Keratinocyte (primary cell): ENCODE measurements around the gene WNK2. TPM values are rescaled to one million over a fixed set of nuclear protein-coding genes. Genes with fewer than 3 reads are reported as not detected.

Experiments
- DNase-seq: peaks from one replicate; pipeline ENCODE4 v3.0.0-alpha.2; 2011; ENCODE audit warnings: low read depth, missing footprints, low spot score
- FAIRE-seq: peaks from 2 replicates; lab custom pipeline; 2011; peaks lifted over from hg19 to GRCh38; lab: Jason Lieb, UNC
- H2AFZ ChIP-seq: 2 replicates; pipeline ENCODE4 v1.6.0; 2012; ENCODE audit warnings: low read length, control low read depth, inconsistent platforms; ENCODE audit not compliant: control insufficient read depth
- H3K27ac ChIP-seq: 2 replicates; pipeline ENCODE4 v1.5.1; 2011; ENCODE audit warnings: low read length; ENCODE audit not compliant: control insufficient read depth, insufficient read depth
- H3K27me3 ChIP-seq: 3 replicates; pipeline ENCODE4 v1.6.0; 2011; ENCODE audit warnings: low read length; ENCODE audit not compliant: control insufficient read depth, insufficient read depth; ENCODE audit errors: extremely low read depth
- H3K36me3 ChIP-seq, 2 experiments: 2 replicates in 1 of 2; 3 replicates in 1 of 2; pipeline ENCODE4 v1.5.1; 2011; ENCODE audit warnings: low read length in 2 of 2, mild to moderate bottlenecking in 1 of 2; ENCODE audit not compliant: control insufficient read depth in 2 of 2, insufficient read depth in 2 of 2; ENCODE audit errors: extremely low read depth in 1 of 2
- H3K4me1 ChIP-seq: 3 replicates; pipeline ENCODE4 v1.5.1; 2011; ENCODE audit warnings: low read length; ENCODE audit not compliant: control insufficient read depth, insufficient read depth; ENCODE audit errors: extremely low read depth
- H3K4me2 ChIP-seq: 3 replicates; pipeline ENCODE4 v1.6.0; 2011; ENCODE audit warnings: low read depth, low read length; ENCODE audit not compliant: control insufficient read depth, insufficient read depth; ENCODE audit errors: extremely low read depth
- H3K4me3 ChIP-seq, 3 experiments: fragments of 200-600 bp in 1 of 3; sonication (generic) in 1 of 3; 2 replicates in 2 of 3; 3 replicates in 1 of 3; pipeline ENCODE4 v1.5.1; 2011 to 2016; ENCODE audit warnings: low read length in 3 of 3, mild to moderate bottlenecking in 3 of 3, control low read depth in 2 of 3, inconsistent platforms in 1 of 3, low read depth in 1 of 3, mixed read lengths in 1 of 3, mixed run types in 1 of 3, moderate library complexity in 1 of 3; ENCODE audit not compliant: control insufficient read depth in 2 of 3, insufficient read depth in 2 of 3; ENCODE audit errors: extremely low read depth in 1 of 3
- H3K79me2 ChIP-seq: 2 replicates; pipeline ENCODE4 v1.6.0; 2012; ENCODE audit warnings: low read length; ENCODE audit not compliant: control insufficient read depth, insufficient read depth
- H3K9ac ChIP-seq: 3 replicates; pipeline ENCODE4 v1.6.0; 2011; ENCODE audit warnings: low read length; ENCODE audit not compliant: control insufficient read depth, insufficient read depth; ENCODE audit errors: extremely low read depth
- H3K9me1 ChIP-seq: 3 replicates; pipeline ENCODE4 v1.6.0; 2011; ENCODE audit warnings: low read length; ENCODE audit not compliant: control insufficient read depth, insufficient read depth; ENCODE audit errors: extremely low read depth
- H3K9me3 ChIP-seq: 2 replicates; pipeline ENCODE4 v1.5.1; 2012; ENCODE audit warnings: low read depth, low read length; ENCODE audit not compliant: control insufficient read depth
- H4K20me1 ChIP-seq: 3 replicates; pipeline ENCODE4 v1.6.0; 2011; ENCODE audit warnings: low read length; ENCODE audit not compliant: control insufficient read depth, insufficient read depth; ENCODE audit errors: extremely low read depth
- CTCF ChIP-seq, 3 experiments: IDR thresholded peaks in 1 of 3; conservative IDR thresholded peaks in 1 of 3; optimal IDR thresholded peaks in 1 of 3; 2 replicates in 2 of 3; 3 replicates in 1 of 3; pipeline versions ENCODE3 to v1.5.1; 2011; ENCODE audit warnings: low read length in 3 of 3, mild to moderate bottlenecking in 3 of 3, moderate library complexity in 2 of 3, control low read depth in 1 of 3, inconsistent platforms in 1 of 3; ENCODE audit not compliant: insufficient read depth in 2 of 3; ENCODE audit errors: extremely low read depth in 1 of 3
- EZH2 ChIP-seq: IDR thresholded peaks from one replicate; pipeline ENCODE4 v1.6.1; 2012; ENCODE audit warnings: inconsistent platforms, mild to moderate bottlenecking, low read length, moderate library complexity
- dilution Hi-C: fragments of 300-500 bp; cut with MboI; formaldehyde crosslinking; loops from one replicate; pipeline ENCODE4 v1.7.0; 2020; ENCODE audit warnings: low sequenced_read_pairs; ENCODE audit not compliant: extremely low pct_ligation_motif_present
- polyA plus RNA-seq, 5 experiments: library from polyadenylated mRNA; depleted of rRNA in 3 of 5; stranded (reverse) in 3 of 5; stranded (forward) in 1 of 5; unstranded in 1 of 5; fragments of >200 nt; gene quantifications; 1 replicate in 1 of 5; 2 replicates in 3 of 5; 3 replicates in 1 of 5; pipeline versions ENCODE4 v1.2.1 to v1.2.3, GENCODE V29; 2011 to 2012; ENCODE audit warnings: missing spikeins in 2 of 5, low read depth in 1 of 5, low replicate concordance in 1 of 5

WNK2 gene
- polyA plus RNA-seq, 1 donor (not counting 4 experiments of a cell fraction or from before 2014, with no cell fraction given) = not detected

- Histone ChIP-seq H3K9me3 (no peaks in the 10 kb centered on the region), H3K79me2 (no peaks in the 10 kb centered on the region), H3K4me2 (no peak overlapping the region), H3K4me3 (no peak overlapping the region), H3K27me3 (peaks cover 7% of the 10 kb centered on the region), H3K36me3 (no peaks in the 10 kb centered on the region), H3K9me1 (no peaks in the 10 kb centered on the region), H2AFZ (no peak overlapping the region), H4K20me1 (no peaks in the 10 kb centered on the region), H3K27ac (no peak overlapping the region), H3K4me1 (no peaks in the 10 kb centered on the region), H3K9ac (no peak overlapping the region)
- FAIRE-seq (no peak), DNase-seq (no peak)
- TF ChIP-seq EZH2 (no peak), CTCF (optimal IDR thresholded peaks at IDR 0.05 in 1 of 3, IDR thresholded peaks at IDR 0.05 in 1 of 3, conservative IDR thresholded peaks at IDR 0.05 in 1 of 3; ENCODE audit: extremely low read depth in 1 of 3, insufficient read depth in 2 of 3, low read length in 3 of 3) (no peak)
- dilution Hi-C loops = no loop called here
Measured at GRCh38 chr9:93247892-93248291, 64.0 kb downstream of the WNK2 start.

- Histone ChIP-seq H3K4me1 (no peaks in the 10 kb centered on the region), H3K79me2 (no peaks in the 10 kb centered on the region), H3K9me1 (no peaks in the 10 kb centered on the region), H3K36me3 (no peaks in the 10 kb centered on the region), H2AFZ (no peak overlapping the region), H3K27ac (no peak overlapping the region), H3K4me2 (no peak overlapping the region), H3K9ac (no peak overlapping the region), H3K27me3 (peaks cover 7% of the 10 kb centered on the region), H3K9me3 (no peaks in the 10 kb centered on the region), H3K4me3 (no peak overlapping the region), H4K20me1 (no peaks in the 10 kb centered on the region)
- FAIRE-seq (no peak), DNase-seq (no peak)
- TF ChIP-seq EZH2 (no peak), CTCF (optimal IDR thresholded peaks at IDR 0.05 in 1 of 3, IDR thresholded peaks at IDR 0.05 in 1 of 3, conservative IDR thresholded peaks at IDR 0.05 in 1 of 3; ENCODE audit: extremely low read depth in 1 of 3, insufficient read depth in 2 of 3, low read length in 3 of 3) (no peak)
- dilution Hi-C loops = no loop called here
Measured at GRCh38 chr9:93248386-93249040, 64.6 kb downstream of the WNK2 start.
